ENCODE data around the gene HMOX2.

HMOX2 gene

DNA sequence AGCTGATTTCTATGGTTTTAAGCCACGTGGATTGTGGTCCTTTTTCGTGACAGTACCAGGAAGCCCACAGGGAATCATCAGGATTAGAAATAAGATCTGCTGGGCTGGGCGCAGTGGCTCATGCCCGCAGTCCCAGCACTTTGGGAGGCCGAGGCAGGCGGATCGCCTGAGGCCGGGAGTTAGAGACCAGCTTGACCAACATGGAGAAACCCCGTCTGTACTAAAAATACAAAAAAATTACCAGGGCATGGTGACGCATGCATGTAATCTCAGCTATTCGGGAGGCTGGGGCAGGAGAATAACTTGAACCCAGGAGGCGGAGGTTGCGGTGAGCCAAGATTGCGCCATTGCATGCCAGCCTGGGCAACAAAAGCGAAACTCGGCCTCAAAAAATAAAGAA lies 8.3 kb upstream of the HMOX2 start:
- intact Hi-C loops (cut with DNase I; ENCODE audit: low total_unique reads), result no loop called here
- no peaks in the 10 kb centered on the region for H3K9me3 ChIP-seq
- no peak overlapping the region for H3K4me3 ChIP-seq
- DNase-seq, result no peak
- no peaks in the 10 kb centered on the region for H3K4me1 ChIP-seq
- H3K36me3 ChIP-seq, result peaks cover 8 to 68% (median 43%) of the 10 kb centered on the region in 3 donors
- TF ChIP-seq, protein P1, sequence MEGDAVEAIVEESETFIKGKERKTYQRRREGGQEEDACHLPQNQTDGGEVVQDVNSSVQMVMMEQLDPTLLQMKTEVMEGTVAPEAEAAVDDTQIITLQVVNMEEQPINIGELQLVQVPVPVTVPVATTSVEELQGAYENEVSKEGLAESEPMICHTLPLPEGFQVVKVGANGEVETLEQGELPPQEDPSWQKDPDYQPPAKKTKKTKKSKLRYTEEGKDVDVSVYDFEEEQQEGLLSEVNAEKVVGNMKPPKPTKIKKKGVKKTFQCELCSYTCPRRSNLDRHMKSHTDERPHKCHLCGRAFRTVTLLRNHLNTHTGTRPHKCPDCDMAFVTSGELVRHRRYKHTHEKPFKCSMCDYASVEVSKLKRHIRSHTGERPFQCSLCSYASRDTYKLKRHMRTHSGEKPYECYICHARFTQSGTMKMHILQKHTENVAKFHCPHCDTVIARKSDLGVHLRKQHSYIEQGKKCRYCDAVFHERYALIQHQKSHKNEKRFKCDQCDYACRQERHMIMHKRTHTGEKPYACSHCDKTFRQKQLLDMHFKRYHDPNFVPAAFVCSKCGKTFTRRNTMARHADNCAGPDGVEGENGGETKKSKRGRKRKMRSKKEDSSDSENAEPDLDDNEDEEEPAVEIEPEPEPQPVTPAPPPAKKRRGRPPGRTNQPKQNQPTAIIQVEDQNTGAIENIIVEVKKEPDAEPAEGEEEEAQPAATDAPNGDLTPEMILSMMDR (IDR thresholded peaks at IDR 0.05), result no peak
- no peaks in the 10 kb centered on the region for H3K27me3 ChIP-seq
- no peak overlapping the region for H3K27ac ChIP-seq

DNA sequence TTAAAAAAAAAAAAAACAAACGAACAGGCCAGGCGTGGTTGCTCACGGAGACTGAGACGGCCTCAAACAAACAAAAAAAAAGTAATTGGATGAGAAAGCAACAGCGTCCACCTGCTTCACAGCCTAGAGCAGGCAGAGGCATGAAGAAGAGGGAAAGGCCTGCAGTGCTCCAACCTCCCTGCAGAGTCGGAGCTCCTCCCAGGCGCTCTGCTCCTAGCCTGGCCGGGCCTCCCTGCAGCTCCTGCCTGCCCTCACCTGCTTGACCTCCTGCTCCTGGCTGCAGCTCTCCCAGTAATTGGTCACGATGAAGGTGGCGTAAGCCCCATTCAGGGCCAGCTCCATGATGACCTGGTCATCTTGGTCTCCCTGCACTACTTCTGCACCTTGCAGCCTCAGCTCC lies 7.2 kb upstream of the HMOX2 start:
- DNase-seq, result no peak
- H3K9me3 ChIP-seq, result no peaks in the 10 kb centered on the region
- TF ChIP-seq, protein P1 (IDR thresholded peaks at IDR 0.05), result no peak
- peaks cover 8 to 57% (median 34%) of the 10 kb centered on the region in 3 donors for H3K36me3 ChIP-seq
- no peaks in the 10 kb centered on the region for H3K27me3 ChIP-seq
- no peak overlapping the region for H3K27ac ChIP-seq
- intact Hi-C loops (cut with DNase I; ENCODE audit: low total_unique reads), result no loop called here
- H3K4me1 ChIP-seq, result peaks cover 0 to 6% (median 4%) of the 10 kb centered on the region in 4 donors
- H3K4me3 ChIP-seq, result no peak overlapping the region

DNA sequence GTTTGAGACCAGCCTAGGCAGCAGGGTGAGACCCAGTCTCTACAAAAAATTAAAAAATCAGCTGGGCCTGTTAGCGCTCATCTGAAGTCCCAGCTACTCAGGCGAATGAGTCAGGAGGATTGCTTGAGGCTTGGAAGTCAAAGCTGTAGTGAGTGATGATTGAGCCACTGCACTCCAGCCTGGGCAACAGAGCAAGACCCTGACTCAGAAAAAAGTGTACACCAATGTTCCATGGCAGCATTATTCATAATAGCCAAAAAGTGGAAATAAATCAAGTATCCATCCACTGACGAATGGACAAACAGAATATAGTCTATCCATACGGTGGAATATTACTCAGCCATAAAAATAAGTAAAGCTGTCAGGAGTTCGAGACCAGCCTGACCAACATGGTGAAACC lies 4.3 kb upstream of the HMOX2 start:
- H3K27me3 ChIP-seq, result no peaks in the 10 kb centered on the region
- peaks cover 0 to 29% (median 21%) of the 10 kb centered on the region in 4 donors for H3K4me1 ChIP-seq
- no peaks in the 10 kb centered on the region for H3K9me3 ChIP-seq
- TF ChIP-seq, protein P1 (IDR thresholded peaks at IDR 0.05), result no peak
- no peak overlapping the region for H3K4me3 ChIP-seq
- no peak overlapping the region for H3K27ac ChIP-seq
- intact Hi-C loops (cut with DNase I; ENCODE audit: low total_unique reads), result loop anchor here (10.0 kb wide), 1 partner anchor 143 kb away; the partner anchor contains the start of gene UBALD1
- peaks cover 0 to 28% (median 10%) of the 10 kb centered on the region in 3 donors for H3K36me3 ChIP-seq
- DNase-seq, result no peak

DNA sequence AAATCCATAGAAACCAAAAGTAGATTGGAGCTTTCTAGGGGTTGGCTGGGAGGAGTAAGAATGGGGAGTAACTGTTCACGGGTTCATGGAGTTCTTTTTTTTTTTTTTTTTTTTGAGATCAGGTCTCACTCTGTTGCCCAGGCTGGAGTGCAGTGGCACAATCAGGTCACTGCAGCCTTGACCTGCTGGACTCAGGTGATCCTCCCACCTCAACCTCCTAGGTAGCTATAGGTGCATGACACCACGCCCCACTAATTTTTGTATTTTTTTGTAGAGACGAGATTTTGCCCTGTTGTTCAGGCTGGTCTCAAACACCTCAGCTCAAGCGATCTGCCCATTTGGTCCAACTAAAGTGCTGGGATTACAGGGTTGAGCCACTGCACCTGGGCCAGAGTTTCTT lies 3.3 kb upstream of the HMOX2 start:
- H3K27me3 ChIP-seq, result no peaks in the 10 kb centered on the region
- DNase-seq, result no peak
- TF ChIP-seq, protein P1 (IDR thresholded peaks at IDR 0.05), result no peak
- H3K9me3 ChIP-seq, result no peaks in the 10 kb centered on the region
- no peak overlapping the region for H3K27ac ChIP-seq
- H3K4me1 ChIP-seq, result peaks cover 0 to 32% (median 28%) of the 10 kb centered on the region in 4 donors
- H3K4me3 ChIP-seq, result no peak overlapping the region
- intact Hi-C loops (cut with DNase I; ENCODE audit: low total_unique reads), result loop anchor here (10.0 kb wide), 1 partner anchor 142 kb away; the partner anchor contains the start of gene UBALD1
- peaks cover 0 to 18% (median 8%) of the 10 kb centered on the region in 3 donors for H3K36me3 ChIP-seq

DNA sequence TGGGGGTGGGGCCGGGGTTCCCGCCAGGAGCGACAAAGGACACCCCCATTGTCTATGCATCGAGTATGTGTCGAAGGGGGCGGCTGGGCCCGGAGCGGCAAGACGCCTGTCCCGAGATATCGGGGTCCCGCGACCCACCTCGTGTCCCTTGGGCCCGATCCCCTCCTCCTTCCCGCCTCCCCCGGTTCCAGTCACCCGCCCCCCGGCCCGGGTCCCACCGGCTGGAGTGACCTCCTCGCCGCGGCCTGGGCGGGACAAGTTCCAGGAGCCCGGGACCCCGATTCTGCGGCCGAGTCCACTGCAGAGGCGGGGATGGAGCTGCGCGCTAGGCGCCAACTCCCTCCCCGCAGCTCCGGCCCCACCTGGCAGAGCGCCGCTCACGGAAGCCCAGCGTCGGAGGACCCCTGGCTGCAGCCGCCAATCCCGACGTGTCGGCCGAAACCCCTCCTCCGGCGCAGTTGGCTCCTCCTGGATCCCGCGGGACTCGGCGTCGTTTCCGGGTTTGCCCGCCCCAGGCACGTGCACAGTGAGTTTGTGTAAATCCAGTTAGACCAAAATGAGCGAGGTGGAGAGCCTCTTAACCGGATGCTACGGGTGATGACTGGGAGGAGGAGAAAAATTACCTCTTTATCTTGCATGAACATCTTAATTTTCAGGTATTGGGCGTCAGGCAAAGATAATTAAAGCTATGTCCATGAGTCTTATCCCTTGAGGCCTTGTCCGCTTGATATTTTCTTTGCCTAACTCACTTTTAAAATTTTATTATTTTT lies 1.8 kb upstream of the HMOX2 start, which contains the start of gene NMRAL1:
Gene NMRAL1, minus strand, starts transcription at position 434 of the 770 bp plus-strand sequence. CDS start 493 bp downstream, outside the sequence.
- TF ChIP-seq, protein P1 (IDR thresholded peaks at IDR 0.05), result no peak
- peak; percentile 89 to 95 for DNase-seq
- Histone ChIP-seq H3K4me3 (peak within 1 kb of the TSS; percentile 67 to 80), H3K27ac (peak within 1 kb of the TSS; percentile 82 to 87), H3K36me3 (peaks cover 0 to 6% (median 3%) of the 10 kb centered on the region in 3 donors), H3K9me3 (no peaks in the 10 kb centered on the region), H3K4me1 (peaks cover 0 to 32% (median 28%) of the 10 kb centered on the region in 4 donors), H3K27me3 (no peaks in the 10 kb centered on the region)
- intact Hi-C loops (cut with DNase I; ENCODE audit: low total_unique reads), result loop anchor here (10.0 kb wide), 1 partner anchor 140 kb away; the partner anchor contains the start of gene UBALD1

All from tibial artery (tissue), 4 donors.